T-helper 22 cell (primary cell): ENCODE data around the gene RSBN1.
"Not testable (repeated sequence)": the region's sequence is repeated elsewhere in the genome, so short reads cannot be mapped to it uniquely, and the experiment has no call there.

Experiments used
- DNase-seq: peaks from one replicate; pipeline ENCODE4 v3.0.0-alpha.2; 2020; ENCODE audit warnings: low read depth

The RSBN1 gene

GRCh38 chr1:113782406-113782805 lies 29.9 kb downstream of the RSBN1 start:
- no peak for DNase-seq

GRCh38 chr1:113780374-113781146 lies 31.7 kb downstream of the RSBN1 start:
- no peak for DNase-seq

GRCh38 chr1:113779542-113779941 lies 32.7 kb downstream of the RSBN1 start:
- no peak for DNase-seq

GRCh38 chr1:113777561-113777960 lies 34.7 kb downstream of the RSBN1 start:
- DNase-seq = no peak

GRCh38 chr1:113770031-113770430 lies 42.2 kb downstream of the RSBN1 start:
- no peak for DNase-seq

GRCh38 chr1:113769601-113769970 lies 42.7 kb downstream of the RSBN1 start:
- no peak for DNase-seq

- no peak for DNase-seq
These were observed 43.2 kb downstream of the RSBN1 start for GRCh38 chr1:113768916-113769600.

GRCh38 chr1:113765306-113766230 lies 46.7 kb downstream of the RSBN1 start:
- DNase-seq = no peak

- DNase-seq = no peak
These were observed 48.6 kb downstream of the RSBN1 start for GRCh38 chr1:113763661-113764060.

- no peak for DNase-seq
These were observed 50.3 kb downstream of the RSBN1 start for GRCh38 chr1:113761937-113762336.

GRCh38 chr1:113760102-113761080 lies 51.9 kb downstream of the RSBN1 start:
- no peak for DNase-seq

- peak; percentile 35 for DNase-seq
These were observed 52.8 kb downstream of the RSBN1 start, which contains the start of gene PHTF1 for GRCh38 chr1:113759333-113760101. TSS of gene PHTF1 (minus strand) at chr1:113759486. CDS start at chr1:113758703, 783 bp downstream.

- peak; percentile 32 for DNase-seq
These were observed 53.5 kb downstream of the RSBN1 start for GRCh38 chr1:113758631-113759332.

GRCh38 chr1:113756461-113756860 lies 55.8 kb downstream of the RSBN1 start:
- no peak for DNase-seq

- DNase-seq = not testable (repeated sequence)
These were observed 58.9 kb downstream of the RSBN1 start for GRCh38 chr1:113753333-113753732.

GRCh38 chr1:113751516-113751915 lies 60.8 kb downstream of the RSBN1 start:
- DNase-seq = no peak

GRCh38 chr1:113751114-113751513 lies 61.2 kb downstream of the RSBN1 start:
- no peak for DNase-seq

- no peak for DNase-seq
These were observed 62.9 kb downstream of the RSBN1 start for GRCh38 chr1:113749402-113749801.

- DNase-seq = no peak
These were observed 64.9 kb downstream of the RSBN1 start for GRCh38 chr1:113747376-113747775.

GRCh38 chr1:113745425-113745824 lies 66.9 kb downstream of the RSBN1 start:
- no peak for DNase-seq
